ENCODE measurements around the gene MPPED2. TPM values are rescaled to one million over a fixed set of nuclear protein-coding genes. Genes with fewer than 3 reads are reported as not detected.
A peak's percentile ranks its signal among the peaks of the same experiment; 100 is the strongest.

Gene MPPED2
- total RNA-seq, 1 donor from 2014 or later = not detected

DNA sequence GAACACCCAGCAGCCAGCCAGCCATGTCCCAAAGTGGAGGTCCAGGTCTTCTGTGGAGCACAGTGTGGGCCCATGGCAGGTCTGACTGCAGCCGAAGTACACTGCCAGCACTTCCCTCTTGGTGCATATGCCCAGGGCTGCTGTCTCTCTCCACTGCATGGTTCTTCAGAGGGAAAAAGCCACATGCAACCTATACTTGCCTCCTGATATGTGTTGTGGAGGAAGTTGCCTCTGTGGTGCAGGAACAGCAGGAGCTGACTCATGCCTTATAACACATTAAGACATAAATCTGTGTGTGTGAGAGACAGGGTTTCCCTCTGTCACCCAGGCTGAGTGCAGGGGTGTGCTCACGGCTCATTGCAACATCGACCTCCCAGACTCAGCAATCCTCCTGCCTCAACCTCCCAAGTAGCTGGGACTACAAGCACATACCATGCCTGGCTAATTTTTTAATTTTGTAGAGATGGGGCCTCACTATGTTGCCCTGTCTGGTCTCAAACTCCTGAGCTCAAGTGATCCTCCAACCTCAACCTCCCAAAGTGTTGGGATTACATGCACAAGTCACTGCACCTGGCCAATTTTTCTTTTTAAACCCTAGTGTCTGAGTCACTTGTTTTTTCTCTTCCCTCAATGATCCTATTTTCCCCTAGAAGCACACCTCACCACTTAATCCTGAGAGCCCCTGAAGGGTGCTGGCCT is 98.8 kb downstream of the MPPED2 start:
- FAIRE-seq = peak; percentile 47
- H3K4me3 ChIP-seq (ENCODE audit: low read depth, low read length) = no peak overlapping the region
- TF ChIP-seq, protein P1, sequence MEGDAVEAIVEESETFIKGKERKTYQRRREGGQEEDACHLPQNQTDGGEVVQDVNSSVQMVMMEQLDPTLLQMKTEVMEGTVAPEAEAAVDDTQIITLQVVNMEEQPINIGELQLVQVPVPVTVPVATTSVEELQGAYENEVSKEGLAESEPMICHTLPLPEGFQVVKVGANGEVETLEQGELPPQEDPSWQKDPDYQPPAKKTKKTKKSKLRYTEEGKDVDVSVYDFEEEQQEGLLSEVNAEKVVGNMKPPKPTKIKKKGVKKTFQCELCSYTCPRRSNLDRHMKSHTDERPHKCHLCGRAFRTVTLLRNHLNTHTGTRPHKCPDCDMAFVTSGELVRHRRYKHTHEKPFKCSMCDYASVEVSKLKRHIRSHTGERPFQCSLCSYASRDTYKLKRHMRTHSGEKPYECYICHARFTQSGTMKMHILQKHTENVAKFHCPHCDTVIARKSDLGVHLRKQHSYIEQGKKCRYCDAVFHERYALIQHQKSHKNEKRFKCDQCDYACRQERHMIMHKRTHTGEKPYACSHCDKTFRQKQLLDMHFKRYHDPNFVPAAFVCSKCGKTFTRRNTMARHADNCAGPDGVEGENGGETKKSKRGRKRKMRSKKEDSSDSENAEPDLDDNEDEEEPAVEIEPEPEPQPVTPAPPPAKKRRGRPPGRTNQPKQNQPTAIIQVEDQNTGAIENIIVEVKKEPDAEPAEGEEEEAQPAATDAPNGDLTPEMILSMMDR (IDR thresholded peaks at IDR 0.05; ENCODE audit: insufficient read depth, low read length, severe bottlenecking) = no peak
- peaks cover 2% of the 10 kb centered on the region for H3K27me3 ChIP-seq (ENCODE audit: control insufficient read depth, insufficient read depth, low read length)
- H3K36me3 ChIP-seq (ENCODE audit: control insufficient read depth, insufficient read depth, low read length) = no peaks in the 10 kb centered on the region
- peak; percentile 55 for DNase-seq (ENCODE audit: low read depth)

DNA sequence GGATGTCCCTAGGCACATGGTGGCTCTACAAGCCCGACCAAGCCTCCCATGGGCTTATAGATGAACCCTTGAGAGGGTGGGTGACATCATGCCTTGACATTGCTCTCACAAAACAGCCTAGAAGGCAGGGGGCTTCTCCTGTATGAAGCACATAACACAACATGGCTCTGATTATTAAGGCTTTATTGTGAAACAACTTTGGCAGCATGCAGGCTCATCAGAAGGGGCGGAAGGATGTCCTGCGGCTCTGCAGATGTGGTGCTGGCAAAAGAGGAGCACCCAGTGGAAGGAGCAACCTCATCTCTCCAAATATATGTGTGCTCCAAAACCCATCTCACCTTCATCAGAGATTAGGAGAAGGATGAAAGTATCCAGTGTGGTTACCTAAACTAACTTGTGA is 100.4 kb downstream of the MPPED2 start:
- FAIRE-seq (no peak), DNase-seq (ENCODE audit: low read depth) (no peak)
- Histone ChIP-seq H3K36me3 (ENCODE audit: control insufficient read depth, insufficient read depth, low read length) (no peaks in the 10 kb centered on the region), H3K27me3 (ENCODE audit: control insufficient read depth, insufficient read depth, low read length) (peaks cover 2% of the 10 kb centered on the region), H3K4me3 (ENCODE audit: low read depth, low read length) (no peak overlapping the region)
- TF ChIP-seq, protein P1 (IDR thresholded peaks at IDR 0.05; ENCODE audit: insufficient read depth, low read length, severe bottlenecking) = no peak

DNA sequence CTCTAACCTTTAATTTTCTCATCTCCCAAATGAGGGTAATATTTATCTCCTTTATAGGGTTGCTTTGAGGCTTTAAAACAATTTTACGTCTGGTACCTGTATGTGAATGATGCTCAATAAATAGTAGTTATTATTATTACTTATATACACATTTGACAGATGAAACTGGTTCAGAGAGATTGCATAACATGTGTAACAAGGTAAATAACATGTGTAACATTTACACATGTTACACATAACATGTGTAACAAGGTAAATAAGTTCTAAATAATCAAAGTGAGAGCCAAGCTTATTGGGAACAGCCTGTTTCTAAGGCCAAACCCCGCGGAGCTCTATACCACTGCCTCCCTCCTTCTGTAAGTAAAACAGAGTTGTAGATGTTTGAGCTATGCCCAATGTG is 100.9 kb downstream of the MPPED2 start:
- DNase-seq (ENCODE audit: low read depth) (no peak), FAIRE-seq (no peak)
- TF ChIP-seq, protein P1 (IDR thresholded peaks at IDR 0.05; ENCODE audit: insufficient read depth, low read length, severe bottlenecking) = no peak
- H3K4me3 ChIP-seq (ENCODE audit: low read depth, low read length) = no peak overlapping the region
- peaks cover under 1% of the 10 kb centered on the region for H3K27me3 ChIP-seq (ENCODE audit: control insufficient read depth, insufficient read depth, low read length)
- no peaks in the 10 kb centered on the region for H3K36me3 ChIP-seq (ENCODE audit: control insufficient read depth, insufficient read depth, low read length)

DNA sequence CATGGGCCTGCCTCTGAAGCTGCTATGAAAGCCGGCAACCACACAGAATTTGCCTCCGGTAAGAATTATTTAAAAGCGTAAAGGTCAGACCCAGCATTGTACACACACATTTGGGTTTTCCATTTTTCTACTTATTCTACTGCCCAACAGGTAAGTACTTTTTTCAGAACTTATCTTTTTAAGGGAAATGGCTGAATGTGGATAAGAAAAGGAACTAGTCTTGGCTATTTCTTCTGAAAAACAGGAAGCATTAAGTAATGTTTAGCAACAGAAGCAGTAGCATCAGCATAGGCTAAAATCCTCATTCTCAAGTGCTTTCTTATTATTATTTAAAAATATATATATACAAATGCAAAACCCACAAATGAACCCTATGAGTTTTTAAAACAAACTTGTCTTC is 103.1 kb downstream of the MPPED2 start:
- no peaks in the 10 kb centered on the region for H3K36me3 ChIP-seq (ENCODE audit: control insufficient read depth, insufficient read depth, low read length)
- TF ChIP-seq, protein P1 (IDR thresholded peaks at IDR 0.05; ENCODE audit: insufficient read depth, low read length, severe bottlenecking) = no peak
- no peaks in the 10 kb centered on the region for H3K27me3 ChIP-seq (ENCODE audit: control insufficient read depth, insufficient read depth, low read length)
- H3K4me3 ChIP-seq (ENCODE audit: low read depth, low read length) = no peak overlapping the region
- no peak for DNase-seq (ENCODE audit: low read depth)
- FAIRE-seq = no peak

DNA sequence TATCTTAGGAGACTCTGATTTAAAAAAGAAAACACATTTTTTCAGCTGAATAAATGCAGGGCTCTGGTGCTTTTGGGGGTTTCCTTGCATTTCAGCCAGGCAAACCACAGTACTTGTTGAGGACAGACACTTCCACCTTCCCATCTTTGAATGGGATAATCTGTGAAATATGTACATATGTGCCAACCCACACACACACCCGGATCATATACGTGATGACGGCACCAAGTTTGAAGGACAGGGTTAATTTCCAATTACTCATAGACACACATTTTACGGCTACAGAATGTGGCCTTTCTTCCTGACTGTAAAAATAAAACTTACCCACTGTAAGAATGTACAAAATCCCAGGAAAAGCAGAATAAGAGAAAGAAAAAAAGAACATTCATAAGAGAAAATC is 104.4 kb downstream of the MPPED2 start:
- Histone ChIP-seq H3K27me3 (ENCODE audit: control insufficient read depth, insufficient read depth, low read length) (no peaks in the 10 kb centered on the region), H3K36me3 (ENCODE audit: control insufficient read depth, insufficient read depth, low read length) (no peaks in the 10 kb centered on the region), H3K4me3 (ENCODE audit: low read depth, low read length) (no peak overlapping the region)
- TF ChIP-seq, protein P1 (IDR thresholded peaks at IDR 0.05; ENCODE audit: insufficient read depth, low read length, severe bottlenecking) = no peak
- DNase-seq (ENCODE audit: low read depth) (peak; percentile 50), FAIRE-seq (no peak)

DNA sequence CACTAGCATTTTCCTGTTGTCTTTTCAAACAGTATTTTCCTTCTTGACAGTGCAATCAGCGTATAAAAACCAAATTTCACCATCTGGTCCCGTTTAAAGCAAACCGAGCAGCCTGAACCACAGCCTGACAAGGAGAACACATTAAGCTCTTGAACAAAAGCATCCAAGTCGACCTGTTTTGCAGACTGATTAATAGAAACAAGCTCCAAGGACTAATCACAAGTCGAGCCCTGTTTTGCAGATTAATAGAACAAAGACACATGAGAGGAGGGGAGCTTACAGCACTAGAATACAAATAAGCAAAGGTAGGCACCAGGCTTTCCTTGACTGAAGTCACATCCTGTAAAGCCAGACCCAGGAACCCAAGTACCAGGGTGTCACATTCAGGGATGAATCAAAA is 104.8 kb downstream of the MPPED2 start:
- no peak overlapping the region for H3K4me3 ChIP-seq (ENCODE audit: low read depth, low read length)

More for the DNA sequence above, 104.8 kb downstream of the MPPED2 start:
- Histone ChIP-seq H3K36me3 (ENCODE audit: control insufficient read depth, insufficient read depth, low read length) (no peaks in the 10 kb centered on the region), H3K27me3 (ENCODE audit: control insufficient read depth, insufficient read depth, low read length) (no peaks in the 10 kb centered on the region)
- FAIRE-seq = no peak
- no peak for DNase-seq (ENCODE audit: low read depth)
- TF ChIP-seq, protein P1 (IDR thresholded peaks at IDR 0.05; ENCODE audit: insufficient read depth, low read length, severe bottlenecking) = no peak

All from bronchial epithelial cell (primary cell).